HS-27A (cell line): ENCODE results near the gene ARHGEF33.

Experiments
- DNase-seq: peaks from one replicate; pipeline ENCODE4 v3.0.0-alpha.2; 2012; ENCODE audit warnings: low read depth, missing footprints

Gene ARHGEF33

GRCh38 chr2:39017334-39017733 is 127.7 kb downstream of the ARHGEF33 start:
- no peak for DNase-seq

- DNase-seq = no peak
These were observed 129.0 kb downstream of the ARHGEF33 start for GRCh38 chr2:39018638-39019037.

GRCh38 chr2:39020383-39020782 is 130.7 kb downstream of the ARHGEF33 start:
- no peak for DNase-seq

- no peak for DNase-seq
These were observed 133.1 kb downstream of the ARHGEF33 start for GRCh38 chr2:39022642-39023235.

DNA sequence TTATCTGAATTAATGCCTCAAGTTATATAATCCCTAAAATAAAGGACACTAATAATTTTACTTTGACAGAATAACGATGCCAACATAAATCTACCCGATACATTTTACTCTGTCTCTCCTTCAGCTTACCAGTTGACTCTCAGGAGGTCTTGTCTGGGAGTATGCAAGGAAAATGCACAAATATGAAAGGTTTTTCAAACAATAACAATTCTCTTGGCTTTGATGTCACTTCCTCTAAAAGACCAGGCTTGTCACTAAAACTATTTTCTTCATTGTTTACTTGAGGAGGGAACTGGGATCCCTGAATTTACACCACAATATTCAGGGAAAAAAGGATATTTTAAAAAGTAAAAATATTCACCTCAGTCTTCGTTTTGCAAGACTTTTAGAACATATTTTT is 134.0 kb downstream of the ARHGEF33 start:
- DNase-seq = no peak

DNA sequence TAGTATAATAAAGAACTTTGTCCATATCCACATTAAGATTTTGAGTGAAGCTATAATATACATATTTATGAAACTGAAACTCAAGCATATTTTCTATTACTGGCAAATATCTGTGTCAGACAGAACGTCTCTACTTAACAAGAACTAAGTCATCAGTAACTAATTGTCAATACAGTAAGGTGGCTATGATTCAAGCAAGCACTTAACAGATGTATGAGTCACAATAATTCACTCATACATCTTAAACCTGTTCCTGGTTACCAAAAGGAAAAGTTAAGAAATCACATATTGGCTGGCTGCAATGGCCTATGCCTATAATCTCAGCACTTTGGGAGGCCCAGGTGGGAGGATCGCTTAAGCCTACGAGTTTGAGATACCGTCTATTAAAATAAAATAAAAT is 135.2 kb downstream of the ARHGEF33 start:
- DNase-seq = no peak
